NCI-H1436 treated with DMSO at 0.1 percent for 48 hours (cell line): Measurements from ENCODE around the gene ACYP2.
"Not testable (repeated sequence)": the region's sequence is repeated elsewhere in the genome, so short reads cannot be mapped to it uniquely, and the experiment has no call there.

ENCODE experiments used
- DNase-seq: peaks from one replicate; lab custom pipeline; 2025; lab: John Stamatoyannopoulos, UW

Gene ACYP2

DNA sequence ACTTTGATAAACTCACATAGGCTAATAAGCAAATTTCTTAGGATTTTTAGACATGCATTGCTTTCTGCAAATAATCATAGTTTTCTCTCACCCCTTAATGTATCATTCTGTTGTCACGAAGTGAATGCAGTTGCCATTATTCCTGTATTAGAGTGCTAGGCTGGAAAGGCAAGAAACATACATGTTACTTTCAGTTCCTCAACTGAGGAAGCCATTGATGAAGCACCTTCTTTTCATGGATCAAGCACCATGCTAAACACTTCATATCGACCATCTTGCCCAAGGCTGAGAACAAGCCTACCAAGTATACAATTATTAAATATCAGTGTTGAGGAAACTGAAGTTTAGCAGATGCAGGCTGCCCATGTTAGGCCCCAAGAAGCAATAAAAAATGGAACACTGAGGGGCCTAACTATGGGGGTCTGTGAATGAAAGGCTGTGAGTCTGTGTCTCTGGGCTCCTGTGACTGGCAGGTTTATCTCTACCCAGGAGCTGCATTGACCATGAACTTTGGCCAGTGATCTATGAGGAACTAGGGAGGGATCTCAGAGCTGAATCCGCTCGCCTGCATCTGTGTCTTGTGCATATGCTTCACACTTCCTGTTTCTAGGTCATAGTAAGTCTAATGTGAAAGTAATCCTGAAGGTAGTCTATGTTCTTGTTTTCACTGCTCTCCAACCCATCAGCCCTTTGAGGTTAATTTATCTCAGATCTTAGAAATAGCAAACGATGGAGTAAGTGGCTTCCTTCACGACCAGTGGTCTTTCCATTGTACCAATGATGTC, 156.6 kb downstream of the ACYP2 start:
- no peak for DNase-seq

DNA sequence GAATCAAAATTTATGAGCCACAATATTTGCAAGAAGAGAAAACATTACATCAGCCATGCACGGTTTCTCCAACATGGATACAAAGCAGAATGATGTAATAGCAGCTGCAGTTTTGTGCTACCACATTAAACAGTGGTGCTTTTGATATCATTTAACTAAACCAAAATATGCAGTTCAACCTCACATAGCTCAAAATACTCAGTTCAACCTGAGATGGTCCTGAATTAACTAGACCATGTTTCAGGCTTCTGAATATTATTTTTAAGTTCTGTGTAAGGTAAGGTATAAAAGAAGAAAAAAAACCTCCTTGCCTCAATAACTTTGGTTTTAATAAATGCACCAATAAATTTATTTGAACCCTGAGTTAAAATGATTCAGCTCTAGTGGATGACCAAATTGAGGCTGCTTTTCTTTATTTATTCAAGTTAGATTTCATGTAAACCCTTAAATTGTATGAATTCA, 159.4 kb downstream of the ACYP2 start:
- DNase-seq = no peak

- DNase-seq = no peak
Observed at GRCh38 chr2:54275541-54275940, 160.1 kb downstream of the ACYP2 start.

DNA sequence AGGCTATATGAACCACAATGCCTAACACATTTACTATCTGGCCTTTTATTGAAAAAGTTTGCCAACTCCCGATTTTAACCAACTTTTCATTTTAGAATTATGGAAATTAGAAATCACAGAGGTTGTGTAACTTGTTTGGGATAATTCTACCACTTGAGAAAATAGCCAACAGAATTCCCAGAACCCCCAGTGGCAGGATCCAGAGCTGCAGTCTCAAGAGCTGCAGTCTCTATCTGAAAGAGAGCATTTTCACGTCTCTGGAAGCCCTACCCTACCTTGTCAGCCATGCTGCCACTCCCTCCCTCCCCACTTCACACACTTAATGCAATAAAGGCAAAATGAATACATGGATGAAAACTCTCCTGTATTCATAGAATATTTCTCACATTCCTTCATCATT, 164.0 kb downstream of the ACYP2 start:
- DNase-seq = no peak

DNA sequence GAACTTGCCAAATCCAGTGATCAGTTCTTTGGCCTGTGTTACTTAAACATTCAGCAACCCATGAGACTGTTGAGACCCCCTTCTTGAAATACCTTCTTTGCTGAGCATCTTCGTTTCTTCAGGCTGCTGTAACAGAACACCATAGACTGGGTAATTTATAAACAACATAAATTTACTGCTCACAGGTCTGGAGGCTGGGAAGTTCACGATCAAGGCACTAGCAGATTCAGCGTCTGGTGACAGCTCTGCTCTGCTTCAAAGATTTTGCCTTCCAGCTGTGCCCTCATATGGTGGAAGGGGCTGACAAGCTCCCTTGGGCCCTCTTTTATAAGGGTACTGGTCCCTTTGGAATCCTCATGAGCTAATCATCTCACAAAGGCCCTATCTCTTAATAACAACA, 169.4 kb downstream of the ACYP2 start:
- DNase-seq = no peak

DNA sequence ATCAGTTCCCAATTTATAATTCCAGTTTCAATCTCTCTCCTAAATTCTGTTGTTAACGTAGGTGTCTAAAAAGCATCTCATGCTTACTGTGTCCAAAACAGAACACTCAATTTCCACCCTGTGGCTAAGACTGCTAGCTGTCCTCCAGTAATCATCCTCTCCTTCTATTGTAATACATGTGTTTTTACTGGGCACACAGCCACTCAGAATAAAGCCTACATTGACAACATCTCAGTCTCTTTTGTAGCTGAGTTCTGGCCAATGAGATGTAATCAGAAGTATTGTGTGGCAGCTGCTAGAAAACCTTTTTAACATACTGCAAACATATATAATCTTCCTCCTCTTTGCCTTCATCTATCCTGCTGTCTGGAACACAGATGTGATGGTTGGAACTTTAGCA, 170.0 kb downstream of the ACYP2 start:
- DNase-seq = no peak

GRCh38 chr2:54287532-54287931, 172.1 kb downstream of the ACYP2 start:
- no peak for DNase-seq

DNA sequence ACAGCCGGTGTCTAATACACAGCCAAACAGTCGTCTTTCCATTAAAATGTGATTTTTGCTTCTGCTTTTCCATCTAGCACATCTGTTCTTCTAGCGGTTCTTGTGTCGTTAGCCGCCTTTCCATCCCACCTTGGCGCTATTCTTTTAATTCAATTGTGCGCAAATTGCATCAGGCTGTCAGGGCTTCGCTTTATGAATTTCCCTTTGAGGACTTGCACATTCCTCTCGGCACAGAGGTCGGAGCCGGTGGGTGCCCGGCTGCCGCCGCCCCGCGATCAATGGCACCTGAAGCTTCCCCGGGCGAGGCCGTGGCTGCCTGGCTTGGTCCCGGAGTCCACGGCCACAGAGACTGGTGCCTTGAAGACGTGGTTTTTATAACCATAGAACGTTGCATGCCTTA, 174.5 kb downstream of the ACYP2 start:
- no peak for DNase-seq

GRCh38 chr2:54290356-54291025, 175.1 kb downstream of the ACYP2 start:
- DNase-seq = no peak

DNA sequence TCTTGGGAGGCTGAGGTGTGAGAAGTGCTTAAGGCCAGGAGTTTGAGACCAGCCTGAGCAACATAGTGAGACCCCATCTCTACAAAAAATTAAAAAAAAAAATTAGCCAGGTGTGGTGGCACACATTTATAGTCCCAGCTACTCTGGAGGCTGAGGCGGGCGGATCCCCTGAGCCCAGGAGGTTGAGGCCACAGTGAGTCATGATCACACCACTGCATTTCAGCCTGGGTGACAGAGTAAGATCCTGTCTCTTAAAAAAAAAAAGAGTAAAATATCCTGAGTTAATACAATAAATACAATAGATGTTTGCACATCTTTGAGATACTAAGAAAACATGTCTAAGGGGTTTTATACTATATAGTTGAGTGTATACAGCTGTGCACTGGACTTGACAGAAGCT, 179.2 kb downstream of the ACYP2 start:
- not testable (repeated sequence) for DNase-seq

- no peak for DNase-seq
Observed at GRCh38 chr2:54295911-54296310, 180.5 kb downstream of the ACYP2 start.

GRCh38 chr2:54298514-54298913, 183.1 kb downstream of the ACYP2 start:
- DNase-seq = no peak

GRCh38 chr2:54303631-54304030, 188.2 kb downstream of the ACYP2 start:
- DNase-seq = no peak

GRCh38 chr2:54306556-54306955, 191.1 kb downstream of the ACYP2 start:
- no peak for DNase-seq

DNA sequence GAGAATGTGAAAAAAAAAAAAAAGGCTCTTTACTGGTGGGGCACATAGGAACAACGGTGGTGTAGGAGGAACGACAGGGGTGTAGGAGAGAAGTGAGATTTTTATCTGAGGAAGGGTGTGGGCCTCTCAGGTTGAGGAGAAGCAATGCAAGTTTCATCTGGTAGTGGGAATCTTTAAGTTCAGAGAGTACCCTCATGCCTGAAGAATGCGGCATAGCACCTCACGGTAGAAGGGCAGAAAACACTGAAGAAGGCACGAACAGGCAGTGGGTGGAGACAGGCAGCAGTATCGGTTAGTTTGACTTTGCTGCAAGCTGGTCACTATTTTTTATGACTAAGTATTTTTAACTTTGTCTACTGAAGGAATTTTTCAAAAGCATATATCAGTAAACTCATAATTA, 192.8 kb downstream of the ACYP2 start:
- no peak for DNase-seq

DNA sequence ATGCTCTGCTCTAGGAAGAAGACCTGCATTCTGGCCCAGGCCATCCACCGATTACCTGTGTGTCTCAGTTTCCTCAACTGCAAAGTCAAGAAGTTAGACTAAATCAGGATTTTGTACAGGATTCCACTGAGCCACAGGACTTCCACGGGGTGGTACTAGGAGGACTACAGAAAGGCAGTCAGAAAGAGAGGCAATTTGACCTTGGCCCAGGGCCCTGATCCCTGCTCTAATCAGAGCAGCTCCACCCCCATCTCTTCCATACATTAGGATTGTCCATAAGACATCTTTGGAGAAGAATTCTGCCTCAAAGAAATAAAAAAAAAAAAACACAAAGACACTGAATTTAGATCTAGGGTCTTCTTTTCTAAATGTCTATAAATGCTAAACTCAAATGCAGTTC, 193.4 kb downstream of the ACYP2 start:
- no peak for DNase-seq

GRCh38 chr2:54310311-54310710, 194.9 kb downstream of the ACYP2 start:
- no peak for DNase-seq

GRCh38 chr2:54310961-54311360, 195.5 kb downstream of the ACYP2 start:
- no peak for DNase-seq

GRCh38 chr2:54313147-54313546, 197.7 kb downstream of the ACYP2 start:
- DNase-seq = no peak

DNA sequence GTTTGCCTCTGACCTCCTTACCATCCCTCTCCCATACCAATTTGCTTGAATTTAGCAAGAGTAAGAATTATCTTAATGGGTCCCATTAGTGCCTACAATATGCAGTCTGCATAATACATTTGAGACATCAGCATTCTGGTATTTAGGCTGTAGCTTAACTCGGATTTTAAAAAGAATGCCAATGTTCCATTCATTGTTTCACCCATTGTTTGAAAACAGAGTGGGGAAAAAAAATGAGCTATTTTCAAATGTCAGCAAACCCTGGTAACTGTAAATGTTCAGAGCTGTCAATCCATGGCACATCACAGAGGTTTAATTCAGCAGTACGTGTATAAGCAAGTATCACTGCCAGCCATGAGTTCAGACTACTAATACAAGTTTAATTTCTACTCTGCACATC, 202.6 kb downstream of the ACYP2 start:
- no peak for DNase-seq

GRCh38 chr2:54318821-54319220, 203.4 kb downstream of the ACYP2 start:
- DNase-seq = no peak

DNA sequence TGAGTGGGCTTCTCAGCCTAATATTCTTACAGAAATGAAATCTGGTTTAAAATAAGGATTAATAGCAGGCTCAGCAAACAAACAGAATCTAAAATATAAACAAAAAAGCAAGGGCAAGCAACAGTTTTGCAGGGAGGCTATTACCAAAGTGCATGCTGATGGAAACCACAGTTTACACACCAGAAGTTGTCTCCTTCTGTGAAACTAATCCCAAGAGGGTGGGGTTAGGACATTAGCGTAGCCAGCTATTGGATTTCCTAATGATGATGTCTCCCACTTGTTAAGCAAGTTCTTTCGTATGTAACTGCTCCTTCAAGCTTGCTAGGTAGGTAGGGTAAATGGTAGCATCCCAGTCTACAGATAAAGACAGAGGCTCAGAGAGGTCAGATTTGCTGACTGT, 205.6 kb downstream of the ACYP2 start:
- no peak for DNase-seq

DNA sequence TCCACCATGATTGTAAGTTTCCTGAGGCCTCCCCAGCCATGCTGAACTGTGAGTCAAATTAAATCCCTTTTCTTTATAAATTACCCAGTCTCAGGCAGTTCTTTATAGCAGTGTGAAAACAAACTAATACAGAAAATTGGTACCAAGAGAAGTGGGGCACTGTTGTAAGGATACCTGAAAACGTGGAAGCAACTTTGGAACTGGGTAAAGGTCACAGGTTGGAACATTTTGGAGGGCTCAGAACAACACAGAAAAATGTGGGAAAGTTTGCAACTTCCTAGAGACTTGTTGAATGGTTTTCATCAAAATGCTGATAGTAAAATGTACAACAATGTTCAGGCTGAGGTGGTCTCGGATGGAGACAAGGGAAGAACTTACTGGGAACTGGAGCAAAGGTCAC, 209.1 kb downstream of the ACYP2 start:
- not testable (repeated sequence) for DNase-seq

- DNase-seq = no peak
Observed at GRCh38 chr2:54325148-54325547, 209.7 kb downstream of the ACYP2 start.
